Measurements from ENCODE around the gene HOXD10.

The HOXD10 gene

DNA sequence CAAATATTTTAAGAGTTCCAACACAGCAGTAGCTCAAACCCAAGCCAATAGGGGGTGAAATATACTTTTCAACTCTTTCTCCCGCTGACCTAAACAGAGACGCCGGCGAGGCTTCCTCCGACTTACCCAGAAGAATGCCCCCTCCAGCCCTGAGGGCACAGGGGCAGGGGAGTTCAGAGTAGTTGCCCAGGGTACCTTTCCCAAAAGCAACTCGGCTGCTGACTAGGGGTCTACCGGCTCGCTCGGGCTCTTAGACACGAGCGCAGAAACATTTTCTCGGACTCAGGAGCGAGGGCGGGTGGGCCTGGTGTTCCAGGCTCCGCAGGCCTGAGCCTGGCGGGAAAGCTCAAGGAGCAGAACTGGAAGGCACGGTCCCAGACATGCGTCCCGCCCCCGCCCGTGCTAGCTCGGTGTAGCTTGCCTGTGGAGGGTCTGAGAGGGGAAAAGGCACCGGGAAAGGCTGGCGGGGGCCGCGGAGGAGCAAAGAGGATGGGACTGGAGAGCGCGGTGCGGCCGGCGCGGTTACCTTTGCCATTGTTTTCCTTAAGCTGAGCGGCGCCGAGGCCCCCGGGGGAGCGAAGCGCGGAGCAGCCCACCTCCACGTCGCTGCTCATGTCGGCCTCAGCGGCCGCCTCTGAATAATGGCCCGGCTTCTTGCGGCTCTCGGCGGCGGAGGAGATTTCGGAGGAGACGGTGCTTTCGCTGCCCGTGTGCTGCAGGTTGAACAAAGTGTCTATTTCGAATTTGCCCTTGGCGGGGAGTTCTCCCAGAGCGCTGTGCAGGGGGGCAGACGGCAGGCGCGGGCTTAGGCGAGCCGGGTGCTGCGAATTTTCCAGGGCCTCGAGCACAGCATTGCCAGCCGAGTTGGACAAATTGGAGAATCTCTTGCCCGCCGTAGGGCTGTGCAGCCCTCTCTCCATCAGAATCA, 33.5 kb upstream of the HOXD10 start:
- no peak for DNase-seq (ENCODE audit: low read depth in 2 of 2)

DNA sequence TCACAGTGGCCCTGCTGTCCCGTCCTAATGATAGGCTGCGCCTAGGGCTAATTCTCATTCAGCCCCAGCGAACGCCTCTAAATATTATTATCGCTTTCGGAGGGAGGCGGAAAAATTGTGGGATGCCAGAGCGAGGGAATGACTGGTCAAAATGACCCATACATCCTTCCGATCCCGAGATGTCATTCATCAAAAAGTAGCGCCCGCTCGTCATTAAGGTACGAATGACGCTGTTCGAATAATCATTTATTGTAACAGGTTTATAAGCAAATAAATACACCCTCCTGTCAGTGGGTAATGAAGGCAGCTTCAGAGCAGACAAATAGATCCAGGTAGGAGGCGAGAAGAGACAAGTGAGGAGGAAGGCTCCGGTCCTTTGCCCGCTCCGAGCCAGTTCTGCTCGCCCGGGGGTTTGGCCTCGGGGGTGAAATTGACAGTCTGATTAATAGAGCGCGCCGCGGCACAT, 32.7 kb upstream of the HOXD10 start, which contains the start of gene EVX2:
EVX2 (minus strand) TSS at position 167 of the 466 bp plus-strand sequence. CDS start 186 bp downstream, outside the sequence.
- DNase-seq (ENCODE audit: low read depth in 2 of 2): no peak

DNA sequence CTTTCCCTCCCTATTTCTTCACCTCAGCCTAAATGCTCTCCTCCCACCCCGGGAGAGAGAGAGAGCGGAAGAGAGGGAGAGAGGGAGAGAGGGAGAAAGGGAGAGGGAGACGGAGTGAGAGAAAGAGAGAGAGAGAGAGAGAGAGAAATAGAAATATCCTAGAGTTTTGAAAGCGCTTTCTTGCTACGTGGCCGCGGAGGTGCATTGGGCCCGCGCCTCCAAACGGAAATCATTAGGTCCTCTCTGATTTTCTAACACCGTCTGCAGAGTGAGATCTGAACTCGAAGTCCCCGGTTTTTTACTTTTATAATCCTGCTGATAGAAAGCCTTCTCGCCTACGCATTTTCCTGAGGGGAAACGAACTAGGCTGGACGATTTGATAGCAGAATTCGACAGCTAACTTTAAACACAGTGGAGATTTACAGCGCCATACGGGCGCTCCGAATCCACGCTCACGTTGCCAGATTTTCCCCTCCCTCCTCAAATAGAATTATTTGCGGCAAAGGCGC, 31.9 kb upstream of the HOXD10 start:
- DNase-seq (ENCODE audit: low read depth in 2 of 2): no peak

DNA sequence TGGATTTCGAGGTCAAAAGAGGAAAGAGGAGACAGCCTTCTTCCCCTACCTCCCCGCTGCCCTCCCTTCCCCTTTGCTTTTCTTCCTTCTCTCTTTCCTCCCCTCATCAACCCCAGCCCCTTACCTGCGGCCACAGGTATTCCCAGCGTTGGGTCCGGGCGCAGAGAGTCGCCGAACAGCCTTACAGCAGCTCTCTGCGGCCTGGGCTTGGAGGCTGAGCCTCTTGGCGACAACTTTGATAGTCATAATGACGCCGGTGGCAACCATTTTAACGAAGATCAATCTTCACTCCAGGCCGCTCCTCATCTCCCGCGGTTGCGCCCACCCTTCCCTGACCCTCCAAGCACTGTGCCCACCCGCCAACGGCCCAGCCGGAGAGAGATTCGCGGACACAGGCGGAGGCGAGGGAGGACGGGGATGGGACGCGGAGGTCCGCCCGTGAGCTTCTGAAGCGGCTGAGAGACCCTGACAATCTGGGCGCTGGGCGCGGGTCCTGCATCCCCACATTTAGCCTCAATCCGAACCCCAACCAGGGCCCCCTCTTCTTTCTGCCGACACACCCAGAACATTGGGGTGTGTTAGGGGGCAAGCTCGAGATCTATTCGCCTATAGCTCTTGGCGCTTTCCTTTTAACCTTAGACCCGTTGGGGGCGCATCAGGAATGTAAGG, 31.3 kb upstream of the HOXD10 start:
- DNase-seq (ENCODE audit: low read depth in 2 of 2): no peak

DNA sequence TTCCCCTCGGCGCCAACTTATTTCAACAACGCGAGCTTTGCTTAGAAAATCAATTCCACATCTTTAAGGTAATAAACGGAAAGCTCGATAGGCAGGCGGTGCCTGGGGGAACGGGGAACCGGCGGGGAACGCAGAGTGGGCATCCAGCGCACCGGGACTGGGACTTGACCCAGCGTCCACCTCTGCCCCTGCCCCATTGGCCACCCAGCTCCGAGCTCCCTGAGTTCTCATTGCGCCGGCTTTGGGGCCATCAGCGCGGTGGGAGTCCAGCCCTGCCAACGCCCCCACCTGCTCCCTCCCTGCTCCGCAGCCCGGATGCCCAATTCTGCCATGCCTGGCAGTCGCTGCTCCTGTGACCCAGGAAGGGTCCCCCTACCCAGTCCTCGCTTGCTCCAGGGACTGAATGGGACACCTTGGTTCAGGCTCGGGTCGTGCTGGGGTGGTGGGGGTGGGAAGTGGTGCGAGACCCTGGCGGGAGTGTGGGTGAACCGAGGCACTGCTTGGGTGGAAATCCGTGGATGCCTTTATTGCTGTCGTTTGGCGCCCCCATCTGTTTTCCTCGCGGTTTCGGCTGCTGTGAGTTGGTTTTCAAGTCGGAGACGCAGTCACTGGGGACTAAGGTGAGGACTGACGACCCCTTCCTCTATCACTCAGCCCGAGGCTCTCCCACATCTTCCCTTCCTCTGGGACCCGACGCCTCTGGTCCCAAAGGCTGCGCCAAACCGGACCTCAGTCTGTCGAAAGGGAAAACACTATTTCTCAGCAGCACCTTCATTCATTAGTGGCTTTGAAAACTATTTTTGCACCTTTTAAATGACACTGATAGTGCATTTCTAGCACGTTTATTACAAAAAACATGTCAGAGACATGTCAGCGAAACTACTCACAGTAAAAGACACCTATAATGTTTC, 30.5 kb upstream of the HOXD10 start:
- DNase-seq (ENCODE audit: low read depth in 2 of 2): no peak

DNA sequence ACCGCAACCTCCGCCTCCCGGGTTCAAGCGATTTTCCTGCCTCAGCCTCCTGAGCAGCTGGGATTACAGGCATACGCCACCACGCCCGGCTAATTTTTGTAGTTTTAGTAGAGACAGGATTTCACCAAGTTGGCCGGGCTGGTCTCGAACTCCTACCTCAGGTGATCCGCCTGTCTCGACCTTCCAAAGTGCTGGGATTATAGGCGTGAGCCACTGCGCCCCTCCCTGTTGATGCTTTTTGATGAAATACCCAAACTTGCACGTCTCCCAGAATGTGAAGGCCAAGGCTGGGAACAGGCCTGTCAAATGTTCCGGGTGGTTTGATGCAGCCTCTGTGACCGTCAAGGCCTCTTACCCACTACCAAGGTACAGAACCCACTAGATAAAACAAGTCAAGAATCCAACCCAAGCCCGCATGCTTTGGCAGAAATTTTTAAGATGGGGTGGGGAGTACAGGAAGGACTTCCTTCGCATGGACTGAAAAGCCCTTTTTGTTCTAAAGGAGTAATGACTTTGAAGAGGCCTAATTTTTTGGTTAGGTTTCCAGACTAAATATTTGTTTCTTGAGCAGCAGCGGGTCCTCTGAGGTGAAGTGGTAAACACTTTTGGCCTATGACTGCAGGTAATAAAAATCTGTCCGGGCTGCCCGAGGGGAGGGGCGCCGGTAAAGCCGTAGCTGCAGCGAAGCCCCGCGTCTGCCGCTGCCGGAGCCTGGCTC, 29.1 kb upstream of the HOXD10 start:
- no peak for DNase-seq (ENCODE audit: low read depth in 2 of 2)

DNA sequence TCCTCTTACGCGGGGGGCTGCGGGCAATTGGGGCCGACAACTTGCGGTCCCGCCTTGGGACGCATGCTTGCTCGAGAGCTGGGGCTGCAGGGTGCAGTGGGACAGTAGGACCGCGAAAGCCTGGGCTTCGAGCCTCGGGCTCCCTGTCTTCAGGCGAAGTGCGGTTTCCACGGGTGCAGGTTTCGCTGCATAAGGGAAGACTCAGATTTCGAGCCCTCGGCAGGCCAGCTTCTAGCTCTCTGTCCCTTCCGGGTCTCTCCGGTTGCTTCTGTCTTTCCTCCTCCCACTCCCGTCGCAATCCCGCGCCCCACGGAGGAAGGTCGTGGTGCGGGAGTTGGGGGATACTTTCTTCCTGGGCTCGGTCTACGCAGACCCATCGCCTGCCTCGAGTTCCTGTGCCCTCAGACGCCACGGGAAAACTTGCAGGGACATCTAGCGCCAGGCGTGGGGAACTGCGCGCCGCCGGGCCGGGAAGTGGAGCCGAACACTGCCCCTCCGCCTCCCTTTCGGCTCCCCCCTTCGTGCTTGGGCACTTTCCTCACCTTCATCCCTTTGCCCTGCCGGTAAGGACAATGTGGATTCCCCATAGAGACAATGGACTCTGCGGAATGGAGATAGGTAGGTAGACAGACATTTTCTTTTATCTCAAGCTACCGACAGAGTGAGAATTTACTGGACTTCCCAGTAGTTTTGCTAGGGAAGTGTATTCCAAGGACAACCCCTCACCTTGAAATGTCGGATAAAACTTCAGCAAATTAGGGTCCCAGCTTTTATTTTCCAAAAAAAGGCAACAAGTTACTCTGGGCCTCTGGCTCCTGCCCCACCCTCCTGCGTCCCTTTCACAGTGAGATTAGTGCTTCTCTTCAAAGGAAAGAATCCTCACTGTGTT, 28.3 kb upstream of the HOXD10 start:
- DNase-seq (ENCODE audit: low read depth in 2 of 2): no peak

DNA sequence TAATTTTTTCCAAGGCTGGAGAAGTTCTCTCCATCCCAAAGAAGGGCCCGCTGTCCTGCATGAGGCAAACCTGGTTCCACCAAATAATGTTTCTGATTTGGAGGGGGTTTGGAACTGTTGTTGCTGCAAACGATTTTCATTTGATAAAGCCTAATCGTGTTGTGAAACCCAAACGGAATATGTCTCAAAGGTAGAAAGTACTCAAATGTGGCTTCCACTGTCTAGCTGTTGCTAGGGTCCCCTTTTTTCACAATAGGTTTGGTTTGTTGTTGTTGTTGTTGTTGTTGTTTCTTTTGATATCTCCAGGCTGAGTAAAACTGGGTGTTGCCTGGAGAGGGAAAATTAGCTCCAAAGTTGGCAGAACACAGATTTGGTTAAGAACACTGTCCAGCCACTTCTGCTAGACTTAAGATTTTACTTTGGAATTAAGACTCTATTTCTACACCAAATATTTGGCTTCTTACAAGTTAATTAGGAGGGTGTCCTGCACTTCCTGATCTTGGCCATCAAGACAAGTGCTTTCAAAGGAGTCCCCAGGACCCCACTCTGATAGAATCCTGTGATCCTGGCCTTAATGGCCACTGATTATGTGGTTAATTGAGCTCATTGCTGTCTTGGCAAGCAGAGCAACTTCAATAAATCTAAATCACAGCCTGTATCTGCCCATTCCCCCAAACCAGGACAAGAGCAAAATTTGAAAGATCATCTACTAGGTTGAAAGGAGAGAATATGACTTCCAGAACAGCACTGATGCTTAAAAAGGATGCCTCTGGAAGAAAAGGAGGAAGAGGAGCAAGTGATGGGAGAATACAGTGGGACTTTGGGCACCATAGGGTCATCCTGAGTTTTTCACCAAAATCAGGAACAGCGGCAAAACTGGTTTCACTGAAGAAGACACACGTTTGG, 27.4 kb upstream of the HOXD10 start:
- DNase-seq (ENCODE audit: low read depth in 2 of 2): no peak

DNA sequence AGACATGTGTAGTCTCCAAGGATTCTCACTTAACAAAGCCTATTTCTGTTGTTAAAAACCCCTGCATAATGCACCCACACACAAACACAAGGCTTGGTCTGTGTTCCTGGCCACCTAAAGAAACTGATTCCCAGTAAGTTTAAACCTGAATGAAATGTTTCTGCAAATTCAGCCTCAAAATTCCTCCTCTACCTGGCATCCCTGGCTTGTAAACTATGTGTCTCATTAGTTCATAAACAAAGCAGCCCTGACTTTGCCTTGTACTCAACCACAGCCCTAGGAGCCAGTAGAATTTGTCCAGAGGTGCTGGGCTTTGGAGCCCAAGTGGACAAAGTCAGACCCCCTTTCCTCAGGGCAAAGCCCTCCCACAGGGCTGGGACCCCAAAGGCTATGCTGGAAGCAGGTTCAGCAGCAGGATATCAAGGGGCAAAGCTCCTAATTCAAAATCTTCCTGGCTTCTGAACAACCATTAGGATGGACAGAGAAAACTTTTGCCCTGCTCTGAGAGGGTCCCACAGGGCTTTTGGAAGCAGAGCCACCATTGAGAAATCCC, 26.7 kb upstream of the HOXD10 start:
- no peak for DNase-seq (ENCODE audit: low read depth in 2 of 2)

DNA sequence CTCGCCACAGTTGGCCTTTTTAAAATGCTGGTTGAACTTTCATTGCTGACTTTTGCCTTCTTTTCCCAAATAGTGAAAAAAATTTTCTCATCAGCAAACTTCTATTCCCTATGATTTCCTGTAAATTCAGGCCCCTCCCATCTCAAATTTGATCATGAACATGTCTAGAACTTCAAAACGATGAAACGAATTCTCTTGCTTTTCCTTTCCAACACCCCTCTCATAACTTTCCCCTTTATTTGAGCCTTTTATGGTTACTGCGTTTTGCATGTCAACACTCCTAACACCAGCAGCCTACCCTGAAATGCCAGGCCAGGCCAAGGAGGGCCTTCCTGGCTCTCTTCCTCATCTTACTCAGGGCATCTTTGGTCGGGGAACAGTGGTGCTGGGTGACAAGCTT, 25.7 kb upstream of the HOXD10 start:
- DNase-seq (ENCODE audit: low read depth in 2 of 2): no peak

DNA sequence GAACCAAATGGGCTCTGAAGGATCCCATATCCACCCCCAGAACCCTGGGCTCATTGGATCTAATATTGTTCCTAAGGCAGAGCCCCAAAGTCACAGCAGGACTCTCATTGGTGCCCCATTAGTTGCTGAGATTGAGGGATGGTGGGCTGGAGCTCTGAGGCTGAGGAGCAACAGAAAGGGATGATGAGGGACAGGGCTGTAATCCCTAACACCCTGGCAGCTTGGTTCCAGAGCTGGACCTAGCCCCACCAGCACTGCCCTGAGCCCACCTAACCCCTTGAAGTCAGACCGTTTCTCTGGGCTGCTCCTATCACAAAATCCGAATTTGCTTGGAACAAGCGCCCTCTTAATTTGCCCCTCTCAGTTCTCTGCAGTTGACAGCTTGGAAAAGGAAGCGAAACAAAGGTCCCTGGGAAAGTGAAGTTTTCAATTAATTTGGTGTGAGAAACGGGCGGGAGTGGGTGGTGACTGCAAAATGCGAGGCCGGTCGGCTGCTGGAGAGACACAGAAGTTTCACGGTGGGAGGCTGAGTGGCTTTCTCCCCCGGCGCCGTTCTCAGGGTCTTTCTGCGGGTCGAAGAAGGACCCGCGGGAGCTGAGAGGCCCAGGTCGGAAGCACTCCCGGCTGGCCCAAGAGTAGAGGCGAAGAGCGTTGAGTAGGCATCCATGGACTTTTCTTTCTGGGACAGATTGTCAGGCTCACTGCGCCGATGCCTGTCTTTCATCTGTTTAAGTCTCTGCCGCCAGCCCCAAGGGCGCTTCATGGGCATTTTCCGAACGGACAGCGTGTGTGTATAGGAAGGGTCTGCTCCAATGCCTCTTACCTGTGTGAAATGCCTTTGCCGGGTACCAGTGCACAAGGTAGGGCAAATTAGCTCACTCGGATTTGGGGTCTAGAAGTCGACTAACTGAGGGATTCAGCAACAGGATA, 25.0 kb upstream of the HOXD10 start:
- DNase-seq (ENCODE audit: low read depth in 2 of 2): no peak

DNA sequence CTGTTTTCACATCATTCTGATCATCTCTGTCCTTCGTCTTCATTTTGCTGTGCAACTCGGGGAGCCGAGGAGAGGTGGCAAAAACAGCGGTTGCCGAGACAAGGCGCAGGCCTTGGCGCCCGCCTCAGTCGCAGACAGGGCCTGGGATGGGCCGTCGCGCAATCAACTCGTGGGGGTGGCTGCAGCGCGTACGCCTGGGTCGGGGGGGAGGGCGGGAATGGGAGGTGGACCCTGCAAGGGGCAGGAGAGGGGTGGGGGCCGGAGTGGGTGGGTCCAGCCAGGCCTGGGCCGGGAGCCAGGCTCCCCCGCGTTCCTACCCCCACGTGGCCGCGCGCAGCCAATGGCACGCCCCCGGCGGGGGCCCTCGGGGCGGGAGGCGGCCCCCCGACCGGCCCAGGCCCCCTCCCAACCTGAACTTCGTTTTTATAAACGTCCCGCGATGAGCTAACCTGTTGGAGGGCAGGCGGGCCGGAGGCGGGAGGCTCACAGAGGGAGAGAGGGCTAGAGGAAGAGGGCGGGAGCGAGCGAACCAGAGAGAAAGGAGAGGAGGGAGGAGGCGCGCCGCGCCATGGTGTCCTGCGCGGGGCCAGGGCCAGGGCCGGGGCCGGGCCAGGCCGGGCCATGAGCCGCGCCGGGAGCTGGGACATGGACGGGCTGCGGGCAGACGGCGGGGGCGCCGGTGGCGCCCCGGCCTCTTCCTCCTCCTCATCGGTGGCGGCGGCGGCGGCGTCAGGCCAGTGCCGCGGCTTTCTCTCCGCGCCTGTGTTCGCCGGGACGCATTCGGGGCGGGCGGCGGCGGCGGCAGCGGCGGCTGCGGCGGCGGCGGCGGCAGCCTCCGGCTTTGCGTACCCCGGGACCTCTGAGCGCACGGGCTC, 24.1 kb upstream of the HOXD10 start, which contains the start of gene HOXD13:
HOXD13 (plus strand) TSS at position 452 of the 875 bp plus-strand sequence; CDS start at position 622, 170 bp downstream.
- no peak for DNase-seq (ENCODE audit: low read depth in 2 of 2)

DNA sequence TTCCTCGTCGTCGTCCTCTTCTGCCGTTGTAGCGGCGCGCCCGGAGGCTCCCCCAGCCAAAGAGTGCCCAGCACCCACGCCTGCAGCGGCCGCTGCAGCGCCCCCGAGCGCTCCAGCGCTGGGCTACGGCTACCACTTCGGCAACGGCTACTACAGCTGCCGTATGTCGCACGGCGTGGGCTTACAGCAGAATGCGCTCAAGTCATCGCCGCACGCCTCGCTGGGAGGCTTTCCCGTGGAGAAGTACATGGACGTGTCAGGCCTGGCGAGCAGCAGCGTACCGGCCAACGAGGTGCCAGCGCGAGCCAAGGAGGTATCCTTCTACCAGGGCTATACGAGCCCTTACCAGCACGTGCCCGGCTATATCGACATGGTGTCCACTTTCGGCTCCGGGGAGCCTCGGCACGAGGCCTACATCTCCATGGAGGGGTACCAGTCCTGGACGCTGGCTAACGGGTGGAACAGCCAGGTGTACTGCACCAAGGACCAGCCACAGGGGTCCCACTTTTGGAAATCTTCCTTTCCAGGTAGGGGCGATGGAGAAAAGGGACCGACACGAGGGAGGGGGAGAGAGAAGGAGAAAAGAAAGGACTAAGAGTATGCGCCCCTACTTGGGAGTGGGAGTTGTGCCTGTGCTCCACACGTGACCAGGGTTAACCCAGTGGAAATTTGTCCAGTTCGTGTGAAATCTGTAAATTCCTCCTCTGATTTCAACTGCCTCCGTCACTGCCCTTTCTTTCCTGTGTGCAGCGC, 23.3 kb upstream of the HOXD10 start:
- no peak for DNase-seq (ENCODE audit: low read depth in 2 of 2)

DNA sequence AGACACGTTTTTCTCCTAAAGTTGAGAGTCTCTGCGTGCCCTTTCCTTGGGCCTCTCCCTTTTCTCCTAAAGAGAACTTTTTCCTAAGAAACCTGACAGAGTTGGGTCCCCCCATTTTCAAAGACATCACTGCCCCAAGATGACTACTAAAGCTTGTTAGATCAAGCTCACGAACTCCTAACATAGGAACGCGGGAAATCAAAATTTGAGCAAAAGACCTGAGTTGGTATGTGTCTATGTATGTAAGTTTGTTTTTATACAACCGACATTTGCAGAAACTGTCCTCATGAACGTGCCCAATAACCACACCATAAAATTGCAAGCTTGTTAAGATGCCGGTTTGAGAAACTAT, 22.7 kb upstream of the HOXD10 start:
- no peak for DNase-seq (ENCODE audit: low read depth in 2 of 2)

DNA sequence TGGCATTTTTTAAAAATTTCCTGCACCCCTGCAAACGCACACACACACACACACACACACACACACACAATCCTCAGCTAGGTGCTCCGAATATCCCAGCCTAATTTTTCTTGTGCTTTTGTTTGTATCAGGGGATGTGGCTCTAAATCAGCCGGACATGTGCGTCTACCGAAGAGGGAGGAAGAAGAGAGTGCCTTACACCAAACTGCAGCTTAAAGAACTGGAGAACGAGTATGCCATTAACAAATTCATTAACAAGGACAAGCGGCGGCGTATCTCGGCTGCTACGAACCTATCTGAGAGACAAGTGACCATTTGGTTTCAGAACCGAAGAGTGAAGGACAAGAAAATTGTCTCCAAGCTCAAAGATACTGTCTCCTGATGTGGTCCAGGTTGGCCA, 22.2 kb upstream of the HOXD10 start:
- no peak for DNase-seq (ENCODE audit: low read depth in 2 of 2)

DNA sequence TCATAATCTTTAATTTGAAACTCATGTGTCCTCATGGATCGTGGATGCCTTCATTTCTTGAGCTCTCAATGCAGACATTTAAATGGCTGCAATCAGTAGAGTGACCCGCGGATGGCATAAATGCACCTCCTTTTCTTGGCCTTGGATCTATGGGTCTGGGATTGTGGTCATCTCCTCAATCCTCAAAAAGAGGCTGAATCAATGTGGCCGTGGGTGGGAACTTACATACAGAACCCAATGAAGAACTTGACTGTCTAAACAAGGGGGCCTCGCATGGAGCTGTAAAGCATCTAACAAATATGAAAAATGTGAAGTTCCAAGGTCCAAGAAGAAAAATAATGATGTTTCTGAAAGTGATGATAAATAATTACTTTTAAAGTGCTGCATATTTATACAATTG, 21.2 kb upstream of the HOXD10 start:
- DNase-seq (ENCODE audit: low read depth in 2 of 2): no peak
